Measurements from ENCODE around the gene FOXL3.

DNA sequence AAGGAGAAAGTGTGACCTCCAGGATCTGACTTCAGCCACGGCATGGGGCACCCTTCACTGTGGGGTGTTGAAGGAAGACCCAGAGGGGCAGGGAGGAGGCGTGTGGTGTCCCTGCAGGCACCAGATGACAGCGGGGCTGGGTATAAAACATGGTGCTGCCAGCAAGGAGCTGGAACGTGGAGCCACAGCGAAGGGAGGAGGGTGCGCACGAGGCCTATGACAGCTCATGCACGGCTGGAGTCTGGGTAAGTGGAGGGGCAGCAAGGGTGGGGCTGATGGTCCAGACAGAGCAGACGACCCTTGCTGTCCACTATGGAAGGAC lies 27.8 kb upstream of the FOXL3 start:
- TF ChIP-seq, protein P1, sequence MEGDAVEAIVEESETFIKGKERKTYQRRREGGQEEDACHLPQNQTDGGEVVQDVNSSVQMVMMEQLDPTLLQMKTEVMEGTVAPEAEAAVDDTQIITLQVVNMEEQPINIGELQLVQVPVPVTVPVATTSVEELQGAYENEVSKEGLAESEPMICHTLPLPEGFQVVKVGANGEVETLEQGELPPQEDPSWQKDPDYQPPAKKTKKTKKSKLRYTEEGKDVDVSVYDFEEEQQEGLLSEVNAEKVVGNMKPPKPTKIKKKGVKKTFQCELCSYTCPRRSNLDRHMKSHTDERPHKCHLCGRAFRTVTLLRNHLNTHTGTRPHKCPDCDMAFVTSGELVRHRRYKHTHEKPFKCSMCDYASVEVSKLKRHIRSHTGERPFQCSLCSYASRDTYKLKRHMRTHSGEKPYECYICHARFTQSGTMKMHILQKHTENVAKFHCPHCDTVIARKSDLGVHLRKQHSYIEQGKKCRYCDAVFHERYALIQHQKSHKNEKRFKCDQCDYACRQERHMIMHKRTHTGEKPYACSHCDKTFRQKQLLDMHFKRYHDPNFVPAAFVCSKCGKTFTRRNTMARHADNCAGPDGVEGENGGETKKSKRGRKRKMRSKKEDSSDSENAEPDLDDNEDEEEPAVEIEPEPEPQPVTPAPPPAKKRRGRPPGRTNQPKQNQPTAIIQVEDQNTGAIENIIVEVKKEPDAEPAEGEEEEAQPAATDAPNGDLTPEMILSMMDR (IDR thresholded peaks at IDR 0.05; ENCODE audit: borderline replicate concordance, extremely low read depth, low read length, poor library complexity, severe bottlenecking), result no peak
- no peak for TF ChIP-seq EZH2 (IDR thresholded peaks at IDR 0.05; ENCODE audit: borderline replicate concordance, low read depth, low read length, severe bottlenecking)
